Activated CD4-positive, alpha-beta T cell treated with anti-CD3 and anti-CD28 coated beads, Interleukin-2, amount 50 U/mL, for 16 hours (primary cell): ENCODE results near the gene RRAS2.
A peak's percentile ranks its signal among the peaks of the same experiment; 100 is the strongest.

ENCODE experiments used
- DNase-seq: peaks from one replicate; pipeline ENCODE4 v3.0.0-alpha.2; 2020

Gene RRAS2

DNA sequence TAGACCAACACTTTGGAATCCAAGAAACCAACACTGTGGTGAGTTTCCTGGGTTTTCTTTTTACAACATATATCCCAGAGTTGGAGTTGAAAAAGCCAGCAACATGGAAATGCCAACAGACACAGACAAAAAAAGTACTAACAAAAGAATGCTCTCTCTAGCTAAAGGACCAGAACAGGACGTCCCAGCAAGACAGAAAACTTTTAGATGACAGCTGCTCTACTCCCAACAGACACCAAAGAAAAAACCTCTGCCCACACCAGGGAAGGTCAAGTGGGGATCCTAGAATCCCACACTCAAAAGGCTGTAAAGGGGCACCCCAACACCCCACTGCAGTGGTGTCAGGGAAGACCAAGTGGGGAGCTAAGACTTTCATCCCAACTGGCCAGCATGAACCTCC is 23.3 kb downstream of the RRAS2 start:
- no peak for DNase-seq

- DNase-seq, result no peak
Measured at GRCh38 chr11:14334893-14335292, 24.1 kb downstream of the RRAS2 start.

- DNase-seq, result no peak
Measured at GRCh38 chr11:14334192-14334591, 24.8 kb downstream of the RRAS2 start.

DNA sequence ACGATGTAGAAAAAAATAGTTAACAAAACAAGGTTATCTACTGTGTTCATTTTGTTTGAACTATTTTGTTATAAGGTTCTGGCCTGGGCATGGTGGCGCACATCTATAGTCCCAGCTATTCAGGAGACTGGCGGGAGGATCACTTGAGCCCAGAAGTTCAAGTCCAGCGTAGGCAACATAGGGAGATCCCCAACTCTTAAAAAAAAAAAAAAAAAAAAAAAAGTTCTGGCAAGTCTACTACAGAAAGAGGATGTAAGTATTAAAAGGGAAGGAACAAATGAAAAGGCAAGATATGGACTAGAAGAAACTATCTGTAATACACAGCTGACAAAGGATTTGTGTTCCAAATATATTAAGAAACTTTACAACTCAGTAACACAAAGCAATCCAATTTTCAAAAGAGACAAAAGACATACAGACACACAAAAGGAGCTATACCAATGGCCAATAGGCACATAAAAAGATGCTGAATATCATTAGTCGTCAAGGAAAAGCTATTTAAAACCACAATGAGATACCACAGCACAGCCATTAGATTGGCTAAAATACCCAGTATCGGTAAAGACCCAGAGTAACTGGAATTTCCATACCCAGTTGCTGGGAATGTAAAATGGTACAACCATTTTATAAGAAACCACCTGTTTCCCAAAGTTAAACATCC is 27.4 kb downstream of the RRAS2 start:
- no peak for DNase-seq

DNA sequence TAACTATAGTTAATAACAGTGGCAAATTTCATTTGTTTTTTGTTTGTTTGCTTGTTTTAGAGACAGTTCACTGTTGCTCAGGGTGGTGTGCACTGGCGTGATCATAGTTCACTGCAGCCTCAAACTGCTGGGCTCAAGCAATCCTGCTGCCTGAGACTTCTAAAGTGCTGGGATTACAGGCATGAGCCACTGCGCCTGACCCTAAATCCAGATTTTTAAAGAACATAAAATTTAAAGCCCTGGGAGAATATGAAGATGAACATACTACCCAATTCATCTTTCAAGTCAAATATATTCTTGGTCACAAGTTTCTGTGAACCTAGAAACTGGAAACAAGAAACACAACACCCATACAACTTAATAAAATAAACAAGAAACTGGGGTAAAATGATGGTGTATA is 28.1 kb downstream of the RRAS2 start:
- DNase-seq, result no peak

- DNase-seq, result no peak
Measured at GRCh38 chr11:14329702-14330101, 29.3 kb downstream of the RRAS2 start.

- DNase-seq, result no peak
Measured at GRCh38 chr11:14327116-14327515, 31.9 kb downstream of the RRAS2 start.

- DNase-seq, result no peak
Measured at GRCh38 chr11:14323118-14323676, 35.8 kb downstream of the RRAS2 start.

- no peak for DNase-seq
Measured at GRCh38 chr11:14322510-14322909, 36.5 kb downstream of the RRAS2 start.

- peak; percentile 72 for DNase-seq
Measured at GRCh38 chr11:14320020-14320419, 39.0 kb downstream of the RRAS2 start.

DNA sequence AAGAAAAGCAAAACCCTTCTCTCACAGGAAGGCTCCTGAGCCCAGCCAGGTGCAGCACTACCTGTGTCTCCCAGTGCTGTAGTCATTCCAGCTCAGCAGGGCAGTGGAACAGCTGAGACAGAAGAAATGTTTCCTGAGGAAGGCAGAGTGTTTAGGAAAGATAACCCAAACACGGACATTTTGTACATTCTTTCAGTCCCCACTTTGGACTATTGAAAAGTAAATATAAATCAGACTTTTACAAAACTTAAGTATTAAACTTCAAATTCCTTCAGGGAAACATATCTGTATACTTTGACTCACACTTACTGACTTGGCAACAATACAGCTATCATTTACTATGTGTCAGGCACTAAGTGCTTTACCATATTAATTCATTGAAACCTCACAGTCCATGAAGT is 40.4 kb downstream of the RRAS2 start:
- no peak for DNase-seq

DNA sequence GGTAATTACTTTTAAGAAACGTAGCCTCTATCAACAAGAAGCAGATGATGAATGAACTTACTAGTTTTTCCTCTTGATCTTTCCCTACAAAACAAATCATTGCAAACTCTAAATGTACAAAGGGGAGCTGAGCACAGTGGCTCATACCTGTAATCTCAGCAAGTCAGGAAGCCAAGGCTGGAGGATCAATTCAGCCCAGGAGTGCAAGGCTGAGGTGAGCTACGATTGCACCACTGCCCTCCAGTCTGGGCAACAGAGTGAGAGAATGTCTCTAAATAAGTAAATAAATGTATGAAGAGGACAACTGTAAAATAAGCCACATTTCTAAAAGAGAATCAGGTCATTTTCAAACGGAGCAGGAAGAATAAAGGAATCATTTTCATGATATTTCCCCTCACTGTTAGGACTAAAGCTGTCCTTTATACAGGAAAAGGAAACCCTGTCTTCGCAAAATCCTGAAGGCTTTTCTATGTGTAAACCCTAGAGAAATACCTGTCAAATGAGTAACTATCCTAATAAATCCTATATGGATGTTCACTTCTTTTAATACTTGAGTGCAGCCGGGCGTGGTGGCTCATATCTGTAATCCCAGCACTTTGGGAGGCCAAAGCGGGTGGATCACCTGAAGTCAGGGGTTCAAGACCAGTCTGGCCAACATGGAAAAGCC is 41.2 kb downstream of the RRAS2 start:
- DNase-seq, result no peak

GRCh38 chr11:14315130-14315529 is 43.9 kb downstream of the RRAS2 start:
- DNase-seq, result no peak

DNA sequence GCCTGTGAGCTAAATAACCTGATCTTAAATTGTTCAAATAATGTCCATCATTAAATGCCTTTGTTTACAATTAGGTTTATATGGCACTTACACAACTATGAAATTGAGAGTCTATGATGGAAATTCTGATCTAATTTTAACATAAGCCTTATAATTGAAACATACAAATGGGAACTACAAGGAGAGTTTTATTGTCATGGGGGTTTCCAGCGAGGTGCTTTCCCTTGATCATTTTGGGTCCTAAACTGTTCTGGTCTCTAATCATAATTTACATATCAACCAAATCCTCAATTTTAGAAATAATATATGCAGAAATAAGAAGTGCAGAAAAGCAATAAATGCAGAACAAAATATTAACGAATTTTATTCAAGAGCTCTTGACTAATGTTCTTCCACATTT is 44.9 kb downstream of the RRAS2 start:
- DNase-seq, result no peak

GRCh38 chr11:14312736-14313438 is 46.1 kb downstream of the RRAS2 start:
- DNase-seq, result no peak

GRCh38 chr11:14310679-14311078 is 48.3 kb downstream of the RRAS2 start:
- no peak for DNase-seq

- DNase-seq, result no peak
Measured at GRCh38 chr11:14309425-14310192, 49.4 kb downstream of the RRAS2 start.

DNA sequence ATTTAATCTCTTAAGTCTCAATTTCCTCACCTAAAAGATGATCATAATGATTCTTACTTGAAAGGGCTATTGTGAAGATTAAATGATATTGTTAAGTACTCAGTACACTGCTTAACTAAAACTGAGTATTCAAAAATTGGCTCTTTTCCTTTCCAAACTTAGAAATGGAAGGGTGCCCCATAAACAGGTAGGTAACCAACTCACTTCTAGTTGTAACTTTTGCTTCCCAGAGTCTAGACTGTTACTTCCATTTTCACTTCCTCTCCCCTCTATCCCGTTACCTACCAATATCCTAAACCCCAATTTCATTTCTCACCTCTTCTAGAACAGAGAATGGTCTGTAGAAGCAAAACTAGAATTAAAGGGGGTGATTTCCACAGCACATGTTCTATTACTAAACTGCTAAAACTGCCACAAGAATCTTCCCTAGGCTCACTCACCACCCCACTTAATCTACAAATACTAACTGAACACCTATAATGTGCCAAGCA is 50.0 kb downstream of the RRAS2 start:
- no peak for DNase-seq

- peak; percentile 45 for DNase-seq
Measured at GRCh38 chr11:14308114-14308896, 50.7 kb downstream of the RRAS2 start.

DNA sequence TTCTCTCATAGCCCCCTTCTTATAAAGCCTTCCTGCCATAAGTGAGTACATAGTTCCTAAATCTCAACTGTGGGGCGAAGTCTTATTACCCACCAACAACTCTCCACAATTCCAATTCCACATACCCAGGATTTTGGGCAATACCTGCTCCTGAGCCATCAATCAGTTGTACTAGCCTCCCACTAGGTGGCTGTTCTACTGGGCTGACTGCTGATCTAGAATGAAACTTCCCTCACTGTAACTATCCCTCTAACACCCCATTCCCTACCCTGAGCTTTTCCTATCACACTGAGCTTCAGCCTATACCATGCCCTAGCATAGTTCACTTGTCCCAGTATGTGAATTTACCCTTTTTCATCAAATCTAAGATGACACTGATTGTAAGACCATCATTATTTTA is 52.5 kb downstream of the RRAS2 start:
- no peak for DNase-seq

DNA sequence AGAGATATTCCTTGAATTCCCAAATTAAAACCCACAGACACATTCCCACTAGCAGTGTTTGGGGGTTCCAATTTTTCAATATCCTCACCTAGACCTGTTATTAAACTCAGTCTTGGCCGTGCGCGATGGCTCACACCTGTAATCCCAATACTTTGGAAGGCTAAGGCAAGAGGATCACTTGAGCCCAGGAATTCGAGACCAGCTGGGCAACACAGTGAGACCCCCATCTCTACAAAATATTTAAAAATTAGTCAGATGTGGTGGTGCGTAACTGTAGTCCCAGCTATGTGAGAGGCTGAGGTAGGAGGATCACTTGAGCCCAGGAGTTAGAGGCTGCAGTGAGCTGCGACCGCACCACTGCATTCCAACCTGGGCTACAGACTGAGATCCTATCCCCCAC is 53.3 kb downstream of the RRAS2 start:
- no peak for DNase-seq

DNA sequence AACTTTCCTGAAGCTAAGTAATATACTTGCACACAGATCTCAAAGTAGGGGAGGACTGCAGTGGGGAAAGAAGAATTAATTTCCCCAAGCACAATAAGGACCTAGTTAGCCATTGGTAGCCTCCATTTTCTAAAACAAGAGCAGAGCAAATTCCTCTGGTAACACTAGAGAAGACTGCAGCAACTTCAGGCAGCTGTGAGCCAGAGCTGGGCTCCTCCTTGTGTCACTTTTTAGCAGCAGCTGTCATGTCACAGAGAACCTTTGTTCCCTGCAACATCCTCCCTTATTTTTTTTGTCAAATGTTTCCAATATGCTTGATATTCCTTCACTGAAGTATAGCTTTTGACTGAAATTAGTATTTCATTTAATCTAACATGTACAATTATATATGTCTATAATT is 54.4 kb downstream of the RRAS2 start:
- DNase-seq, result no peak
